HG03571 (cell line): ENCODE measurements around the gene THEMIS.
"Not testable (repeated sequence)": the region's sequence is repeated elsewhere in the genome, so short reads cannot be mapped to it uniquely, and the experiment has no call there.

Experiments
- ATAC-seq: cut with Tn5 transposase; IDR thresholded peaks from one replicate; pipeline ENCODE4 v1.9.1; 2021; ENCODE audit not compliant: unreplicated experiment

The THEMIS gene, protein sequence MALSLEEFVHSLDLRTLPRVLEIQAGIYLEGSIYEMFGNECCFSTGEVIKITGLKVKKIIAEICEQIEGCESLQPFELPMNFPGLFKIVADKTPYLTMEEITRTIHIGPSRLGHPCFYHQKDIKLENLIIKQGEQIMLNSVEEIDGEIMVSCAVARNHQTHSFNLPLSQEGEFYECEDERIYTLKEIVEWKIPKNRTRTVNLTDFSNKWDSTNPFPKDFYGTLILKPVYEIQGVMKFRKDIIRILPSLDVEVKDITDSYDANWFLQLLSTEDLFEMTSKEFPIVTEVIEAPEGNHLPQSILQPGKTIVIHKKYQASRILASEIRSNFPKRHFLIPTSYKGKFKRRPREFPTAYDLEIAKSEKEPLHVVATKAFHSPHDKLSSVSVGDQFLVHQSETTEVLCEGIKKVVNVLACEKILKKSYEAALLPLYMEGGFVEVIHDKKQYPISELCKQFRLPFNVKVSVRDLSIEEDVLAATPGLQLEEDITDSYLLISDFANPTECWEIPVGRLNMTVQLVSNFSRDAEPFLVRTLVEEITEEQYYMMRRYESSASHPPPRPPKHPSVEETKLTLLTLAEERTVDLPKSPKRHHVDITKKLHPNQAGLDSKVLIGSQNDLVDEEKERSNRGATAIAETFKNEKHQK

GRCh38 chr6:127900935-127901334 is at the start of gene THEMIS:
Gene THEMIS, minus strand, starts transcription at chr6:127901058. Its CDS starts 126 bp downstream, at chr6:127900932.
- ATAC-seq, result no peak

DNA sequence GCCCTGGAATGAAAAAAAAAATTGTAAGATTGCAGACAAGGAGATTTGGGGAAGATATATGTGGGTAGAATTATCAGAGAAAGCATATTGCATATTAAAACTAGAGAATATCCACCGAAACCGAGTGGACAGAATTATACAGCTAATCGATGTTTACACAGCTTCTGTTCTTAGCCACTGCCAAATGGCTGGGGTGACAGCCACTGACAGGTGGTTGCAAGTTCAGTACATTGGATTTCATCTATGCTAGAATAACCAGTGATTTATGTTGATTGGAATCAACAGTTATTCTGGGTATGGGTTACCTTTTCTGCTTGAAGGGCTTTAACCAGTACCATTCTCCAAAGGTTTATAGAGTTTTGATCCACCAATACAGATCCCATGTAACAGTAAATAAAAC is 48.4 kb upstream of the THEMIS start:
- no peak for ATAC-seq

GRCh38 chr6:127946388-127946787 is 45.5 kb upstream of the THEMIS start:
- no peak for ATAC-seq

DNA sequence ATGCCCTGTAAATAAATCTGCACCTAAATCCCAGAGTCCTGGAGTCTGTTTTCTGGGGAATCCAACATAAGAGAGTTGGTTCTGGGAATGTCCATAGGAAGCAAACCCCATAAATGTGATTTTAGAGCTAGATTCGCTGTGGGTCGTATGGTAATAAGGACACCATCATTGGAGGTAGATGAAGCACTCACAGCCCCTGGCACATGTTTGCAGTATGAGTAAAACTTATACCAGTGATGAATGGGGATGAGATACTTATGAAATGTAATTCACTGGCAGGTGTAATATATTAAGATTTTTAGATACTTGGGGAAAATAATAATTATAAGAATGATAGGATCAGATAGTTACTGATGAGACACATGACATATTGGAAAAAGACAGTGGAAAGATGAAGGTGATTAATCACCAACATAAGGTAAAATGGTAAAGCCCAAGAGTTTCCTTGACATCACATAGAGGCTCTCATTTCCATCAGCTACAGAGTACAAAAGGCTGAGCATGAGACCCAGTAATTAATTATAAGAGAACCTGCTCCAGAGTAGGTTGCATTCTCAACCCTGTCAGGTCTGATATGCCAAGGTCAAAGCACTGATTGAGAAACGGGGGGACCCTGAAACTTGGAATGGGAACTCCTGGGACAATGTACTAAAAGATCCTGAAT is 44.7 kb upstream of the THEMIS start:
- no peak for ATAC-seq

DNA sequence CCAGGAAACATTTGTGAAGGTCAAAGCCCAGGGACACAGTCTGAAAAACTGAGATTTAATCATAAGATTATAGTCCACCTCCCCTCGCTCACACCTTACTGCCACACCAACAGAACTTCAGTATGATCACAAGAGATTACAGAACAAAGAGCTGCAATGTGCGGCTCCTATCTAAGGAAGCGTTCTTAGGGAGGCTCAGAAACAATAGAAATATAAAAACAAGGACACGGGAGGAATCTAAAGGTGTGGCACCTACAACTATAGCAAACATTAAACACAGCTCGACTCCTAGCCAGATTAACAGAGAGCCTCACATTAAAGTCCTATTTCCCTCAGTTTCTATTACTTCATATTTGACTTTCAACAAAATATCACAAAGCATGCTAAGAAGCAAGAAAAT is 40.4 kb upstream of the THEMIS start:
- ATAC-seq, result no peak

DNA sequence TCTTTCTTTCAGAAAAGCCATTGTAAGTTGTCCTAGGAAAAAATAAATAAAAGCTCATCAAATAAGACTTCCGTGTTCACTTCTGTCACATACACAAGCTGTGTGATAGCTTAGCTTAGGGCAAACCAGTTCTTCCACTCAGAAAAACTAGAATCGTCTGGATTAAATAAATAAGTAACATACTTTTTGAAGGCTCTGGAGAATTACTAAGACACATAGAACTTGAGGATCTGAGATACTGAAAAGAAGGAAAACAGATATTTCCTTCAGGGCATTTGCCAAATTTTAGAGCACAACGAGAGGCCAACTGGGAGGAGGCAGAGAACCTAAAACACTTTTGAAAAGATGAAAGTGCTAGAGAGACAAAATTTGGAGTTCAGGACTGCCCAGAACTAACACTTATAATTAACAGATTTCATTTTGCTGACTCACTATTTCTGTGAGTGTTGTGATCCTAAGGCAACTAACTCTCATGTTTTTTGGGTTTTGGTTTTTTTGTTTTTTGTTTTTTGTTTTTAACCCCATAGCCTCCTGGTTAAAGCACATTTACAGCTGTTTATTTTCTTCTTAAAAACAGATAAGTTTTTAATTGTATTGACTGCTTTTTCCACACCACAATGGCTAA is 38.7 kb upstream of the THEMIS start:
- ATAC-seq, result no peak

DNA sequence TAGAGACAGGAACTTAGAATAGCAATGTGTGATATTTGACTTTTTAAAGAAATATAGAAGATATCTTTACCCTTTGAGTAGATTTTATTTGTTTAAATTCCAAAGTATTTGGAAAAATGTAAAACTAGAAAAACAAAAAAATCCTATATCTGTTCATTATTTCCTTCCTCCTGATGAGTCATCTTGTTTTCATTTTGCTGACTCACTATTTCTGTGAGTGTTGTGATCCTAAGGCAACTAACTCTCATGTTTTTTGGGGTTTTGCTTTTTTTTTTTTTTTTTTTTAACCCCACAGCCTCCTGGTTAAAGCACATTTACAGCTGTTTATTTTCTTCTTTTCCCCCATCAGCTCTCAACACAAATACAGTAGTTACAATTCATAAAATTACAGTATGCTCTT is 37.8 kb upstream of the THEMIS start:
- ATAC-seq, result no peak

GRCh38 chr6:127937747-127938146 is 36.9 kb upstream of the THEMIS start:
- ATAC-seq, result no peak

DNA sequence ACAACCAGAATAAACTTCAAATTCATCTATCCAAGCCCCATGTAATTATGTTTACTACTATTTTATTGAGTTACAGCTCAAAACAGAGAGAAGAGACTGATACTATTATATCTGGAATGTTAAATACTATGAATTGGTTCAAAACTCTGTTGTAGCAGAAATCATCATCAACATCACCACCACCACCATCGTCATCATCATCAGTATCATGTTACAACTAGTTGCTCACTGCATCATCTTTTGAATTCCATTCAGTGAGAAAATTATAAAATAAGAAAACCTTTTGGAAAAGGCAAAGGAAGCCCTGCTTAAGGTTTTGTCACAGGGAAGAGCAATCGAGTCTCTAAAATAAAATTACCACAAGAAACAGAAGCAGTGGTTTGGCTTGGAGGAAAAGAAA is 36.2 kb upstream of the THEMIS start:
- ATAC-seq, result no peak

GRCh38 chr6:127934956-127935355 is 34.1 kb upstream of the THEMIS start:
- ATAC-seq, result no peak

DNA sequence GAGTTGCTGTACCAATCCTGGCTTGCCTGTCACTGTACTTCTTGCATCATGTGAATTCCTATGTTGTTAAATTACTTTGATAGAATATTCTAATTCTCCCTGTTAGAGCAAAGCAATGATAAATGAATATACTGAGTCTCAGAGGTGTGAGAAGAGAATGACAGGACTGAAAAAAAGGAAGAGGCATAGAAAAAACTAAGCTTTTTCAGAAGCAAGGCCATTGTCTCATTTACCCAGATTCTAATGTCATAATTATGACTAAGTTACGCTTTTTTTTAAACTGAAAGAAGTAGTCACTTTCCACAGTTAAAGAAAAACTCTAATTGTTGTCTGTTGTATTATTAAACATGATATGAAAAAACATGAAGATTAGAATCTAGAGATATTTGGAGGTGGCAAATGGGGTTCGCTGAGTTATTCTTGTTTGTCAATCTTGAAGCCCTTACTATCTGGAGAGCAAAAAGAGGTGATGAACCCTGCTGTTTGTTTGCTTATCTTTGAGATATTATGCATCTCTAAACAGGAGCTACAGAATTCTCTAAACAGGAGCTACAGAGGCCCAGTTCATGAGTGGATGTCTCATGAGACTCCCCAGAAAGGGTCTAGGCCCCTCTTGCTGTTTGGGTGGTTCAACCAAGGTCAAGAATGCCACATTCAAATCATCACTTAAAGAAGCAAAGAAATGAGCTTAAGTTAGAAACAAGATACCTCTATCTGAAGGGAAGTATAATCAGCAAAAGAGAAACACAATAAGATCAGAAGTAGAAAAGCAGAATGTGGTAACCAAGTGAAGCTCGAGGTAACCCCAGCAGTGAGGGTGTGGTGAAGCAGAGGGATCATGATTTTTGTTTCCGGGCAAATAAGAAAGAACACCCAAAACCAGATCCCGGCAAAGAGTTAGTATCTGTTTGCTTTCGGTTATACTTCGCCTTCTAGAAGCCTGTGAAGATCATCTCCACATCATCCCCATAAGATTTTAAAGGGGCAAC is 33.3 kb upstream of the THEMIS start:
- ATAC-seq, result no peak

DNA sequence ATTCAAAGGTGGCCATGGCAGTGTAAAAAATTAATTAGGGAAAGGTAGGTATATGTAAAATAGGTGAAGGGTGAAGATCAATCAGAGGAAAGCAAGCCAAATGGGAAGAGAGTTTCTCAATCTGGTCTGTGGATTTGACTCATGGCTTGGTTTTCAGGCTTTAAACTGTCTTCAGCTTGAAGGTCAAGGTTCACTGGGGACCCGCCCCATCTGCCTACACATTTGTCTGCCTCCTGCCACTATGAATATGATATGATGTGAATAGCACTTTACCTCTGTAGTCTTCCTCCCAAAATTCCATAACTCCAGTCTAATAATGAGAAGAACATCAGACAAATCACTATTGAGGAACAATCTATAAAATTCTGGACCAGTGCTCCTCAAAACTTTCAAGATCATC is 32.3 kb upstream of the THEMIS start:
- ATAC-seq, result no peak

DNA sequence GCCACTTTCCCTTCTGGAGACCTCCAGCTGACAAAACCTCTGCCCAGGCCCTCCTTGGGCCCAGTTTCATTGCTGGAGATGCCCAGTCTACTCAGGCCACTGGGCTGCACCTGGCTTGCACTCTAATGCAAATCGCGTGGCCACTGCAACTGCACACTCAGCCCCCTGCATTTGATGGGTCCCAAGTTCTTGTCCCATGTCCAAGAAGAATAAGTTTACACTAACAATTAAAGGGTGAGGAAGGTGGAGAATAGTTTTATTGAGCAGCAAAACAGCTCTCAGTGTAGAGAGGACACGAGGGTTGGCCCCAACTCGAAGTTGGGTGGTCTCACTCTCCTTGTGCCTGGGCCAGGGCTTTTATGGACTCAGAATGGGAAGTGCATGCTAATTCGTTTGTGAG is 31.9 kb upstream of the THEMIS start:
- no peak for ATAC-seq

DNA sequence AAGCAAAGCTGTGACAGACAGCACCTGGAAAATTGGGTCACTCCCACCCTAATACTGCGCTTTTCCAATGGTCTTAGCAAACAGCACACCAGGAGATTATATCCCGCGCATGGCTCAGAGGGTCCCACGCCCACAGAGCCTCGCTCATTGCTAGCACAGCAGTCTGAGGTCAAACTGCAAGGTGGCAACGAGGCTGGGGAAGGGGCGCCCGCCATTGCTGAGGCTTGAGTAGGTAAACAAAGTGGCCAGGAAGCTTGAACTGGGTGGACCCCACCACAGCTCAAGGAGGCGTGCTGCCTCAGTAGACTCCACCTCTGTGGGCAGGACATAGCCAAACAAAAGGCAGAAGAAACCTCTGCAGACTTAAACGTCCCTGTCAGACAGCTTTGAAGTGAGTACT is 25.6 kb upstream of the THEMIS start:
- ATAC-seq, result not testable (repeated sequence)

GRCh38 chr6:127924440-127924839 is 23.6 kb upstream of the THEMIS start:
- ATAC-seq, result no peak

DNA sequence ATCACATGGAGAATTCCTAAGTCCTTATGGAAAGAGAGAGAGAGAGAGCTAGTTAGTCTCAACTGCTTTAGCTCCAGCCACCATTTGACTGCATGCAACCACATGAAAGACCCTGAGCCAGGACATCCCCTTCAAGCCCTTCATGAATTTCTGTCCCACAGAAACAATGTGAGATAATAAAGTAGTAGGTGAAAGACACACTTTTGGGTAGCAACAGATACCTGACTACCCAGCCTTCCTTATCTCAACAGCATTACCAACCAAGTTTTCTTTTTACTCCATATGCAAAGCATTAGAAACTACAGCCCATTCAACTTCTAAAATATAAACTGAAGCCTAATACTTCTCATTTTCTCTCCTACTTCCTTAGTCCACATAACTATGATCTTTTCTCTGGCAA is 23.2 kb upstream of the THEMIS start:
- no peak for ATAC-seq

- ATAC-seq, result no peak
These were observed 22.3 kb upstream of the THEMIS start for GRCh38 chr6:127923135-127923534.

DNA sequence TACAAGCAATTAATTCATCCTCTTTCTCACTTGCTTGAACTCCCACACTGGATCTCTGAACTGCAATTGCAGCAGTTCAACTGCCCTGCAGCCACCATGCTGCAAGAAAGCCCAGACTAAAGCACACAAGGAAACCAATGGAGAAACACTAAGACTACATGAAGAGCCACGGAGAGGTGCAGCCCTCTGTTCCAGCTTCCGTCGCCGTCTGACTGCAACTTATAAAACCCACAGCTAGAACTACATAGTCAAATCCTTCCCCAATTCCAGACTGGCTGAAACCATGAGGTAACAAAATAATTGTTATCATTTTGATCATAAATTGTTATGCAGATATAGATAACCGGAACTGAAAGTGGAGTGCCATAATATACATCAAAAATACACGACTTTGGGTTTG is 21.1 kb upstream of the THEMIS start:
- no peak for ATAC-seq

GRCh38 chr6:127920804-127921203 is 19.9 kb upstream of the THEMIS start:
- no peak for ATAC-seq
